ENCODE results near the gene NELFCD.

The NELFCD gene

GRCh38 chr20:58990651-58991445, 9.8 kb downstream of the NELFCD start:
- TF ChIP-seq CTCF (IDR thresholded peaks at IDR 0.05; ENCODE audit: low read depth, low read length), result no peak
- H3K4me3 ChIP-seq (ENCODE audit: low read depth, low read length), result no peak overlapping the region

DNA sequence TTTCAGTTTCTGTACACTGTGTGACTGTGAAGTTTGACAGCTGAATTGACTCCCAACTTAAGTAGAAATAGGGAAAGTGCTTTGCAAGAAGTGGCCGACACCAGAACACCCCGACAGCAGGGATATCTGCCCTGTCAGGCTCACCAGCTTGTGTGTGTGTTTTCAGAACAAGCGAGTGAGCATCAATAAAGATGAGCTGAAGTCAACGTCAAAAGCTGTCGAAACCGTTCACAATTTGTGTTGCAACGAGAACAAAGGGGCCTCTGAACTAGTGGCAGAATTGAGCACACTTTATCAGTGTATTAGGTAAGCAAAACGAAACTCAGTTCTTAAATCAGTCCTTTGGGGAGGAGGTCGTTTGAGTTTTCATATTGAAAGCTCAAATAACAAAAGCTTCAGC, 10.7 kb downstream of the NELFCD start:
- no peak for TF ChIP-seq CTCF (IDR thresholded peaks at IDR 0.05; ENCODE audit: low read depth, low read length)
- H3K4me3 ChIP-seq (ENCODE audit: low read depth, low read length), result no peak overlapping the region

DNA sequence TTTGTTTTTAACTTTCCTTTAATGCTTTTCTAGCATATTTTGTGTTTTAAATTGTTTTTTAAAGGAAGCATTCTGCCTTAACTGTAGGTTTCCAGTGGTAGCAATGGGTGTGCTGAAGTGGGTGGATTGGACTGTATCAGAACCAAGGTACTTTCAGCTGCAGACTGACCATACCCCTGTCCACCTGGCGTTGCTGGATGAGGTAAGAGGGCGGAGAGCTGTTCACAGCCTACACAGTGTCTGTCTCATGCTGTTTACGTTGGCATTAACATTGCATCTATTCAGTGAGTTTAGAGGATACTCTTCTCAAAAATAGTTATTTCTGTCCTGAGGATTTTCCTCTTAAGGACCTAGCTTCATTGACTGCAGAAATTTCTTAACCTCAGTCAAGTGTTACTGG, 11.9 kb downstream of the NELFCD start:
- no peak overlapping the region for H3K4me3 ChIP-seq (ENCODE audit: low read depth, low read length)
- no peak for TF ChIP-seq CTCF (IDR thresholded peaks at IDR 0.05; ENCODE audit: low read depth, low read length)

DNA sequence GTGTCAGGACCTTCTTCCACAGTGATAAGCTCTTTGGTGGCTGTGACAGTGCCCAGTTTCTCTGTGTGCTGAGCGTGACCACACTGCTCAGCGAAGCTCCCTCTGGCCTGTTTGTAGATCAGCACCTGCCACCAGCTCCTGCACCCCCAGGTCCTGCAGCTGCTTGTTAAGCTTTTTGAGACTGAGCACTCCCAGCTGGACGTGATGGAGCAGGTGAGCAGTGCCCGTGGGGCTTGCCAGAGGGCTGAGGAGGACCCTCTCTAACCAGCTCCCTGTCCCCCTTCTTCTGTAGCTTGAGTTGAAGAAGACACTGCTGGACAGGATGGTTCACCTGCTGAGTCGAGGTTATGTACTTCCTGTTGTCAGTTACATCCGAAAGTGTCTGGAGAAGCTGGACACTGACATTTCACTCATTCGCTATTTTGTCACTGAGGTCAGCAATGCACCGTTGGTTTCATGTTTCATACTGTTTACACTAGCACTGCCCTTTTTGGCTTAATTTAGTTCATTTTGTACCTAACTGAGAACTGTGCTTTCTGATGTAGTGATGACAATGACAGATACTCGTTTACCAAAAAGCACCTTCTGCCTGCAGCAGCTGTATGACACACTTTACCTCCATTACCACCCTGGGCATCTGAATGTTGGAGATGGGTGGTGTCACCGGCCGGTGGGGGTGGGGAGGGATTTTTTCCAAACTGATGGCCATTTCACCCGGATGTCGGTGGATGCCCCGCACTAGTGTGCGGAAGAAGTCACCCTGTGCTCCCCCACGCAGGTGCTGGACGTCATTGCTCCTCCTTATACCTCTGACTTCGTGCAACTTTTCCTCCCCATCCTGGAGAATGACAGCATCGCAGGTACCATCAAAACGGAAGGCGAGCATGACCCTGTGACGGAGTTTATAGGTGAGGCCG, 12.5 kb downstream of the NELFCD start:
- no peak for TF ChIP-seq CTCF (IDR thresholded peaks at IDR 0.05; ENCODE audit: low read depth, low read length)
- H3K4me3 ChIP-seq (ENCODE audit: low read depth, low read length), result no peak overlapping the region

DNA sequence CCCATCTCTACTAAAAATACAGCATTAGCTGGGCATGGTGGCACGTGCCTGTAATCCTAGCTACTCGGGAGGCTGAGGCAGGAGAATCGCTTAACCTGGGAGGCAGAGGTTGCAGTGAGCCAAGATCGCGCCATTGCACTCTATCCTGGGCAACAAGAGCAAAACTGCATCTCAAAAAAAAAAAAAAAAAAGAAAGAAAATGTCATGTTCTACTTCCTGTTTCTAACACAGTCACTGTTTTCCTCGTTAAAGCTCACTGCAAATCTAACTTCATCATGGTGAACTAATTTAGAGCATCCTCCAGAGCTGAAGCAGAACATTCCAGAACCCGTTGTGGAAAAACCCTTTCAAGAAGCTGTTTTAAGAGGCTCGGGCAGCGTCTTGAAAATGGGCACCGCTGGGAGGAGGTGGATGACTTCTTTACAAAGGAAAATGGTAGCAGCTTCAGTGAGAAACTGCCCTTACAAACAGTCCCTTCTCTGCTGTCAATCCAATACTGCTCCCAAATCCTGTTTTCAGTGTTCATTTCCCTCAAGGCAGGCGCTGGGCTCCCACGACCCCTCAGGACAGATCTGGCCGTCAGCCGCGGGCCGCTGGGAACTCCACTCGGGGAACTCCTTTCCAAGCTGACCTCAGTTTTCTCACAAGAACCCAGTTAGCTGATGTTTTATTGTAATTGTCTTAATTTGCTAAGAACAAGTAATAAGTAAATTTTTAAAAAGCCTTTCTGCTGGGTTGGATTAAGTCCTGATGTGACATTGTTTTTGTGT, 13.5 kb downstream of the NELFCD start:
- no peak for TF ChIP-seq CTCF (IDR thresholded peaks at IDR 0.05; ENCODE audit: low read depth, low read length)
- no peak overlapping the region for H3K4me3 ChIP-seq (ENCODE audit: low read depth, low read length)

DNA sequence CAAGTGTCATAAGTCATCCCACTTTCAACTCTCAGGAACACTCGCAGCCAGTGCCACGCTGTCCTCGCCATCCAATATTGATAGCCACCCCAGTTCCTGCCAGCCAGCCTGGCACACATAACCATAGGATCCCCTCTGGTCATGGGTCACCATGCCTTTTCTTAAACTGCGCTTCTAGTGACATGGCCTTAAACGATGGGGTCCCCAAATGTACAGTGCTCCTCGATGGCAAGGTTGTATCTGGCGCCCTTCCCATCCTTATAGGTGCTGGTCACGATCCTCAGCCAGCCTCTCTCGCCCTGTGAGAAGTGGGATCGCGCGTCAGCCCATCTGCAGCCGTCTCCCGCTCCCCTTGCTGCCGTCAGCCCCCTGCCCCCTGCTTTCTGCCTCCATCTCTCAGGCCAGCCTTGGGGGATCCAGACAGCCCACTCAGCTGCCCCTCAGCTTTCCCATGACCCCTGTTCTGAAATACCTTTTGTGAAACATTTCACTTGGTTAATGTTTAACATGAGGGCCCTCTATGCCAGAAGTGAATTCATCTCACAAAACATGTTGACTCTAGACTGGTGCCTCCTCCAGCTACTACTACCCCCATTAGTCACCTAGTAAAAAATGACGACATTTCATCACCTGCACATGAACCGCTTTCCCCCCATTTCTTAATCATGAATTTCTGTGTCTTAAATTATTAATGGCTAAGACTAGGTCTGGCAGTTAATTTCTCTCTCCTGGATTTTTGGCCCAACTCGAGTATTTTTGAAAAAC, 14.6 kb downstream of the NELFCD start:
- TF ChIP-seq CTCF (IDR thresholded peaks at IDR 0.05; ENCODE audit: low read depth, low read length), result no peak
- H3K4me3 ChIP-seq (ENCODE audit: low read depth, low read length), result no peak overlapping the region

Data from WI38 (cell line).